OCI-LY1 (cell line): ENCODE data around the gene APOBEC4.

Experiments used
- H2AFZ ChIP-seq: fragments of 200-600 bp; sonication (generic), shearing (Covaris generic); 2 replicates; pipeline ENCODE4 v1.6.0; 2014; ENCODE audit warnings: antibody characterized with exemption, mild to moderate bottlenecking, low read length
- H3F3A ChIP-seq: fragments of 200-600 bp; sonication (generic), shearing (Covaris generic); 2 replicates; pipeline ENCODE4 v1.6.0; 2014; ENCODE audit warnings: mild to moderate bottlenecking, antibody characterized with exemption, low read length, moderate library complexity; ENCODE audit not compliant: insufficient read depth
- H3K27ac ChIP-seq: fragments of 200-600 bp; sonication (generic); 2 replicates; pipeline ENCODE4 v1.5.1; 2014; ENCODE audit warnings: low read length, mixed run types, mild to moderate bottlenecking, low read depth; ENCODE audit not compliant: poor library complexity, severe bottlenecking
- H3K27me3 ChIP-seq: fragments of 200-600 bp; sonication (generic); 2 replicates; pipeline ENCODE4 v1.6.0; 2014; ENCODE audit warnings: antibody characterized with exemption, mild to moderate bottlenecking, low read length, moderate library complexity; ENCODE audit not compliant: insufficient read depth
- H3K36me3 ChIP-seq: fragments of 200-600 bp; sonication (generic); 2 replicates; pipeline ENCODE4 v1.6.1; 2014; ENCODE audit warnings: mild to moderate bottlenecking, antibody characterized with exemption, low read length, moderate library complexity, mixed read lengths; ENCODE audit not compliant: insufficient read depth
- H3K4me1 ChIP-seq: fragments of 200-600 bp; sonication (generic); 2 replicates; pipeline ENCODE4 v1.5.1; 2014; ENCODE audit warnings: mild to moderate bottlenecking, low read length, moderate library complexity; ENCODE audit not compliant: insufficient read depth, severe bottlenecking
- H3K4me2 ChIP-seq: fragments of 200-600 bp; sonication (generic), shearing (Covaris generic); 2 replicates; pipeline ENCODE4 v1.6.1; 2014; ENCODE audit warnings: low read length
- H3K4me3 ChIP-seq: fragments of 200-600 bp; sonication (generic); 2 replicates; pipeline ENCODE4 v1.5.1; 2014; ENCODE audit warnings: low read length, low read depth, mild to moderate bottlenecking, mixed read lengths; ENCODE audit not compliant: poor library complexity, severe bottlenecking
- H3K79me2 ChIP-seq: fragments of 200-600 bp; shearing (Covaris generic); 2 replicates; pipeline ENCODE4 v1.6.1; 2016; ENCODE audit warnings: mixed run types, low read length, mixed read lengths; ENCODE audit not compliant: insufficient read depth
- H3K9ac ChIP-seq: fragments of 200-600 bp; sonication (generic), shearing (Covaris generic); 2 replicates; pipeline ENCODE4 v1.6.1; 2014; ENCODE audit warnings: mild to moderate bottlenecking, low read length, mixed read lengths
- H3K9me2 ChIP-seq: fragments of 200-600 bp; sonication (generic), shearing (Covaris generic); 2 replicates; pipeline ENCODE4 v1.6.1; 2014; ENCODE audit warnings: low read depth, mild to moderate bottlenecking, low read length, mixed read lengths
- H3K9me3 ChIP-seq: fragments of 200-600 bp; shearing (Covaris generic); 2 replicates; pipeline ENCODE4 v1.6.1; 2014; ENCODE audit warnings: low read length, mixed read lengths
- H4K20me1 ChIP-seq: fragments of 200-600 bp; sonication (generic), shearing (Covaris generic); 2 replicates; pipeline ENCODE4 v1.6.0; 2016; ENCODE audit warnings: mild to moderate bottlenecking, low read length; ENCODE audit not compliant: insufficient read depth
- EZH2 ChIP-seq: fragments of 200-600 bp; sonication (generic), shearing (Covaris generic); IDR thresholded peaks from 2 replicates; pipeline ENCODE4 v1.8.0; 2017; ENCODE audit warnings: borderline replicate concordance, mixed run types, mild to moderate bottlenecking, antibody characterized with exemption, low read length, moderate library complexity, mixed read lengths
- TF ChIP-seq, protein P1 (sequence below): fragments of 200-600 bp; sonication (generic), shearing (Covaris generic); IDR thresholded peaks from 2 replicates; pipeline ENCODE4 v1.5.1; 2017; ENCODE audit warnings: mild to moderate bottlenecking, antibody characterized with exemption, low read length, moderate library complexity, mixed read lengths

The APOBEC4 gene

DNA sequence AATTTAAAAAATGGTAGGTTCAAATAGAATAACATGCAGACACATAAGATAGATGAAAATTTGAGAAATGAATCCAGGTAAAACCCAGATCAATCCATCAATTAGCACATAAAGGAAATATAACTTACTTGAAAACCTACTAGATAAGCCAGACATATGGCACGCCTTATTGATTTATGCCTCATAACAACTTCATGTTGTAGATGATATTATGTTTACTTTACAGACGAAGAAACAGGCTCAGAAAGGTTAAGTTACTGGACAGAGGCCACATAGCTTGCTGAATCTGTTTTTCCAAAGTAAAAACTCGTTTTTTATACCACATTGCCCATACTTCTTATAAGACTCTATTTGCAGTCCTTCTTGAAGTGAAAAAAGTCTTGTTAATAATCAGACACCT, 40.7 kb downstream of the APOBEC4 start:
- no peak overlapping the region for H3K27ac ChIP-seq
- TF ChIP-seq, protein P1, sequence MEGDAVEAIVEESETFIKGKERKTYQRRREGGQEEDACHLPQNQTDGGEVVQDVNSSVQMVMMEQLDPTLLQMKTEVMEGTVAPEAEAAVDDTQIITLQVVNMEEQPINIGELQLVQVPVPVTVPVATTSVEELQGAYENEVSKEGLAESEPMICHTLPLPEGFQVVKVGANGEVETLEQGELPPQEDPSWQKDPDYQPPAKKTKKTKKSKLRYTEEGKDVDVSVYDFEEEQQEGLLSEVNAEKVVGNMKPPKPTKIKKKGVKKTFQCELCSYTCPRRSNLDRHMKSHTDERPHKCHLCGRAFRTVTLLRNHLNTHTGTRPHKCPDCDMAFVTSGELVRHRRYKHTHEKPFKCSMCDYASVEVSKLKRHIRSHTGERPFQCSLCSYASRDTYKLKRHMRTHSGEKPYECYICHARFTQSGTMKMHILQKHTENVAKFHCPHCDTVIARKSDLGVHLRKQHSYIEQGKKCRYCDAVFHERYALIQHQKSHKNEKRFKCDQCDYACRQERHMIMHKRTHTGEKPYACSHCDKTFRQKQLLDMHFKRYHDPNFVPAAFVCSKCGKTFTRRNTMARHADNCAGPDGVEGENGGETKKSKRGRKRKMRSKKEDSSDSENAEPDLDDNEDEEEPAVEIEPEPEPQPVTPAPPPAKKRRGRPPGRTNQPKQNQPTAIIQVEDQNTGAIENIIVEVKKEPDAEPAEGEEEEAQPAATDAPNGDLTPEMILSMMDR, result no peak
- TF ChIP-seq EZH2, result no peak
- H3K9me3 ChIP-seq, result no peaks in the 10 kb centered on the region
- H4K20me1 ChIP-seq, result no peaks in the 10 kb centered on the region
- H3K4me3 ChIP-seq, result no peak overlapping the region
- no peaks in the 10 kb centered on the region for H3K4me1 ChIP-seq
- H3F3A ChIP-seq, result no peaks in the 10 kb centered on the region
- H3K36me3 ChIP-seq, result no peaks in the 10 kb centered on the region
- H3K9ac ChIP-seq, result no peak overlapping the region
- H3K9me2 ChIP-seq, result no peaks in the 10 kb centered on the region
- no peak overlapping the region for H3K4me2 ChIP-seq
- no peaks in the 10 kb centered on the region for H3K27me3 ChIP-seq
- no peak overlapping the region for H2AFZ ChIP-seq
- no peaks in the 10 kb centered on the region for H3K79me2 ChIP-seq

DNA sequence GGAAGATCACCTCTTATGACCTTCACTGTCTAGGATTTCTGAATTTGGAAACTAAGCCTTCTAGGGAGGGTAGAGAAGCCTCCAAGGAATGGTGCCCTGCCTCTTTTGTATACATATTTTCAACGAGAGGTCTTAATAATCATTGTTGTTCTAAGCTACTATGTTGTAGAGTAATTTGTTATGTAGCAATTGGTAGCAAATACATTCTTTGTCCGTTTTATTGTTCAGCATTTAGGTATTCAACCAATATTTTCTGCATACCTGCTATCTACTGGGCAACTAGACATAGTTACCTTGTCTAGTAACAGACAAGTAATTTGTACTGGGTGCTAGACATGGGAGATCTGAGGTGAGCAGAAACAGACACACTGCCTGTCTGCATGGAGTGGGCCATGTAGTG, 42.1 kb downstream of the APOBEC4 start:
- no peaks in the 10 kb centered on the region for H3K9me3 ChIP-seq
- no peaks in the 10 kb centered on the region for H3K4me1 ChIP-seq
- no peaks in the 10 kb centered on the region for H3K36me3 ChIP-seq
- H3K79me2 ChIP-seq, result no peaks in the 10 kb centered on the region
- H4K20me1 ChIP-seq, result no peaks in the 10 kb centered on the region
- H2AFZ ChIP-seq, result no peak overlapping the region
- no peaks in the 10 kb centered on the region for H3K9me2 ChIP-seq
- H3K27ac ChIP-seq, result no peak overlapping the region
- TF ChIP-seq, protein P1, result no peak
- TF ChIP-seq EZH2, result no peak
- no peak overlapping the region for H3K4me3 ChIP-seq
- no peaks in the 10 kb centered on the region for H3K27me3 ChIP-seq
- no peaks in the 10 kb centered on the region for H3F3A ChIP-seq
- H3K9ac ChIP-seq, result no peak overlapping the region
- no peak overlapping the region for H3K4me2 ChIP-seq

DNA sequence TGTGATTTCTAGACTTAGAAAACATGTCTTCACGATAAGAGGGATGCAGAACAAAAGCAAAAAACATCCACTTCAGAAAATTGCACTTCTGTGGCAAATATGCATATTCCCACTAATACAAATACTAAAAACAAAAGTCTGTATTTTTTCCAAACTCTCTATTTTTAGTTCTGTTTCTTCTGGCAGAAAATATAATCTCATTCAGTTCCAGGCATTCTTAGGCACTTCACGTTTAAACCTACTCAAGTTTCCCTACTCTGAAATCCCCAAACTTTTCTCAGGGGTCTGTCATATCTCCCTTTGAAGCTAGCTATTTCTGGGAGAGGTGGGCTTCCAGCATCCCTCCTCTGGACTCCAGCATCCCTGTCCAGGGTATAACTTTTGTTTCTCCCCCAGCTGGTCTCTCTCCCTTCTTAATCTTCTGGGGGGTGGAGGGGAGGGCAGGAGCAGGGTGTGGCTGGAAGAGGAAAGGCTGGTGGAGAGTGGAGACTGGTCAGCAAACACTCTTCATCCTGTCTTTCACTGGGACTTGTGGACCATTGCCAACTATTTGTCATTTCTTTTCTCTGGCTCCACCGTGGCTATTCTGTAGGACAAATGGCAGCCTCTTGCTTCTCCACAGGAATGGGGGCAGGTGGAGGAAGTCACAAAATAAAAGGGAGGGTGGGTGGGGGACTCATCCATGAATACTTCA, 43.2 kb downstream of the APOBEC4 start:
- H3K4me1 ChIP-seq, result peaks cover under 1% of the 10 kb centered on the region
- H3K9me3 ChIP-seq, result no peaks in the 10 kb centered on the region
- no peak overlapping the region for H3K4me3 ChIP-seq
- H3F3A ChIP-seq, result no peaks in the 10 kb centered on the region
- no peaks in the 10 kb centered on the region for H4K20me1 ChIP-seq
- H2AFZ ChIP-seq, result no peak overlapping the region
- H3K27ac ChIP-seq, result no peak overlapping the region
- H3K9me2 ChIP-seq, result no peaks in the 10 kb centered on the region
- no peaks in the 10 kb centered on the region for H3K36me3 ChIP-seq
- no peak overlapping the region for H3K4me2 ChIP-seq
- no peaks in the 10 kb centered on the region for H3K27me3 ChIP-seq
- TF ChIP-seq, protein P1, result no peak
- TF ChIP-seq EZH2, result no peak
- H3K9ac ChIP-seq, result no peak overlapping the region
- H3K79me2 ChIP-seq, result no peaks in the 10 kb centered on the region
